ENCODE data around the gene ZNF260. TPM values are rescaled to one million over a fixed set of nuclear protein-coding genes. Genes with fewer than 3 reads are reported as not detected.
A peak's percentile ranks its signal among the peaks of the same experiment; 100 is the strongest.

The ZNF260 gene
- total RNA-seq, result 1 to 10 TPM; 7.2 to 9.1 TPM
- 1 to 10 TPM; 3.5 to 4.1 TPM for polyA plus RNA-seq
- long read RNA-seq, donor 1, partial matches to known transcripts, result 0 of 1 reads
- long read RNA-seq, donor 1, other reads (novel, unspliced or antisense), result 1 of 1 reads
- long read RNA-seq, donor 2, full-length matches to known transcripts, result 3 of 7 reads
- long read RNA-seq, donor 2, partial matches to known transcripts, result 0 of 7 reads
- long read RNA-seq, donor 2, other reads (novel, unspliced or antisense), result 4 of 7 reads

DNA sequence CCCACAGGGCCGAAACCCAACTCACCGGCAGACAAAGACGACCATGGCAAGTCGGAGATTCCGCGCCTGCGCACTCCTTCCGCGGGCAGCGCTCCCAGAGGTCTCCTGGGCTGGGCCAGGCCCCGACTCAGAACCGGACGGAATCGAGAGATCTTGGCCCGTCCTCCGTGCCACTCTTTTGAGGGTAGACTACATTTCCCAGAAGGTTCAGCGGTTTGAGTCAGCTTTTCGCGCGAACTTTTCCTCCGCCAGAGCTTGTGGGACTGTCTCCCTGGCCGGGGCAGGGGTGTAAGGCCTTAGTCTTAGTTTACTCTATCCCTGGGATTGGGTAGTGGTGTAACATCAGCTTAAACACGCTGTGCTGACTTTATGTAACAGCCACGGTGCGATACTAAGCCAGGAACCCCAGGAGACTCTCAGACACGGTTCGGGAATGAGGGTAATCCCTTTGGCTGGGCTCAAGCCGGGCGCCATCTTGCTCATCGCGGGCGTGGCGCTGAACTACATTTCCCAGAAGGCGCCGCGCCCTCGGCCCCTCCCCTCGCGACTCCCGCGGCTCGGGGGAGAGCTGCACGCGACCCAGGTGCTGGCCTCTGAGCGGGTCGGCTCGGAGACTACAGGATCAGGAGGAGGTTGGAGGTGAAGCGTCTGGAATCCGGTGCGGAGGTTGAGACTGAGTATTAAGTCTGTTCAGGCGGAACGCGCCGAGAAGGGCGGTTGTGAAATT lies at the start of gene ZNF260:
Gene ZNF260, minus strand, starts transcription at position 78 of the 727 bp plus-strand sequence. CDS start 13,033 bp downstream, outside the sequence.
- H3K4me3 ChIP-seq (ENCODE audit: low read length in 2 of 2), result peak within 1 kb of the TSS; percentile 55 to 89
- H3K27me3 ChIP-seq (ENCODE audit: control insufficient read depth in 1 of 2, insufficient read depth in 2 of 2, low read length in 1 of 2), result no peaks in the 10 kb centered on the region
- H3K36me3 ChIP-seq (ENCODE audit: control insufficient read depth in 1 of 2, insufficient read depth in 2 of 2, low read length in 1 of 2), result peaks cover 2 to 8% of the 10 kb centered on the region in 2 donors
- peaks cover 5% of the 10 kb centered on the region for H3K9me3 ChIP-seq (ENCODE audit: control insufficient read depth, low read length)
- peak; percentile 100 for ATAC-seq (ENCODE audit: low FRiP score)
- peaks cover 0 to 5% of the 10 kb centered on the region in 2 donors for H3K4me1 ChIP-seq (ENCODE audit: control insufficient read depth in 1 of 2, insufficient read depth in 2 of 2, low read length in 2 of 2)
- 0% methylated on average over 55 of the region's 55 CpGs for WGBS, 2 donors
- H3K27ac ChIP-seq (ENCODE audit: low read depth in 1 of 2, low read length in 2 of 2), result peak within 1 kb of the TSS; percentile 46 to 73
- DNase-seq, result peak; percentile 98 to 99
- intact Hi-C loops (cut with DNase I), result loop anchor here in 1 of 2 donors (5.0 kb wide), 1 partner anchor 319 kb away; no protein-coding TSS in a partner anchor

DNA sequence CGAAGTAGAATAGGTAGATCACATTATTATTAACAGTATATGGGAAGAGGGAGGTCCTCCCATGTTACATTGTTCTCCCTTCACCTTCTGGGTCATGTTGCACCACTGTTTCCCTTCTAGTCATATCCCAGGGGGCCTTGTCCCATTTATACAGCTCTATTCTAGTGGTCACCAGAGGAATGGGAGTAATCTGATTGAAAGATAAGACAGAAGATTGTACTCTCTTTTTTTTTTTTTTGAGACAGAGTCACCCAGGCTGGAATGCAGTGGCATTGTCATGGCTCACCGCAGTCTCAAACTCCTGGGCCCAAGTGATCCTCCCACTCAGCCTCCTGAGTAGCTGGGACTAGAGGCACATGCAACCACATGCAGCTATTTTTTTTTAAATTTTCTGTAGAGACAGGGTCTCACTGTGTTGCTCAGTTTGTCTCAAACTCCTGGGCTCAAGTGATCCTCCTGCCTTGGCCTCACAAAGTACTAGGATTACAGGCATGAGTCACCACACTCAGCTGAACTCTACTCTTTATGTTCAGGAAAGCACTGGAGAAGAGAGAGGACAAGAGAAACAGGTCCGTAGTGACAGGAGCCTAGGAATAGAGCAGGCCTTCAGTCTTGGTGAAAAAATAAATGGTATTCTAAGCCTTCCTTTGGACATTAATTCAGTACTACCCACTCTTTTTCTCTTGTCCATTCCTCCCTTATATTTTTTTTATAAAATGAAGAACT lies 49.4 kb upstream of the ZNF260 start:
- Histone ChIP-seq H3K27me3 (ENCODE audit: control insufficient read depth in 1 of 2, insufficient read depth in 2 of 2, low read length in 1 of 2) (no peaks in the 10 kb centered on the region), H3K36me3 (ENCODE audit: control insufficient read depth in 1 of 2, insufficient read depth in 2 of 2, low read length in 1 of 2) (peaks cover 6 to 8% of the 10 kb centered on the region in 2 donors), H3K27ac (ENCODE audit: low read depth in 1 of 2, low read length in 2 of 2) (no peak overlapping the region), H3K4me1 (ENCODE audit: control insufficient read depth in 1 of 2, insufficient read depth in 2 of 2, low read length in 2 of 2) (no peaks in the 10 kb centered on the region), H3K4me3 (ENCODE audit: low read length in 2 of 2) (no peak overlapping the region), H3K9me3 (ENCODE audit: control insufficient read depth, low read length) (peaks cover 1% of the 10 kb centered on the region)
- ATAC-seq (ENCODE audit: low FRiP score) (no peak), DNase-seq (no peak)
- intact Hi-C loops (cut with DNase I), result no loop called here
- 94 to 98% methylated on average over 3 of the region's 3 CpGs for WGBS, 2 donors

DNA sequence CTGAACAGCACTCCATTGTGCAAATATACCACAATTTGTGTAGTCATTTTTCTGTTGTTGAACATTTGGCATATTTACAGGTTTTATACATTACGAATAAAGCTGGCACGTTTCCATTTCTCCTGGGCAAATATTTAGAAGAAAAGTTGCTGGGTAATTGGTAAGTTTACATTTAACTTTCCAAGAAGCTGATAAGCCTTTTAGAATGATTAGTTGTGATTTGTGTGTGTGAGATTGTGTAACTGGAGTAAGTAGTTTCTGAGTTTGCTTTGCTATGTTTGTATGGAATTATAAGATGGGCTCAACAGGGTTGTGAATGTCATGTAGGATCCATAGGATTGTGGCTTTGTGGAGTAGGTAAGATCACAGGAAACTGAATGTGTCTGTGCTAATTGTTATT lies 46.7 kb upstream of the ZNF260 start:
- DNase-seq, result no peak
- peaks cover 4 to 8% of the 10 kb centered on the region in 2 donors for H3K36me3 ChIP-seq (ENCODE audit: control insufficient read depth in 1 of 2, insufficient read depth in 2 of 2, low read length in 1 of 2)
- no peak overlapping the region for H3K27ac ChIP-seq (ENCODE audit: low read depth in 1 of 2, low read length in 2 of 2)
- H3K4me3 ChIP-seq (ENCODE audit: low read length in 2 of 2), result no peak overlapping the region
- WGBS, 2 donors, result 46 to 52% methylated on average over 2 of the region's 2 CpGs
- no peaks in the 10 kb centered on the region for H3K27me3 ChIP-seq (ENCODE audit: control insufficient read depth in 1 of 2, insufficient read depth in 2 of 2, low read length in 1 of 2)
- H3K4me1 ChIP-seq (ENCODE audit: control insufficient read depth in 1 of 2, insufficient read depth in 2 of 2, low read length in 2 of 2), result no peaks in the 10 kb centered on the region
- H3K9me3 ChIP-seq (ENCODE audit: control insufficient read depth, low read length), result peaks cover 1% of the 10 kb centered on the region
- intact Hi-C loops (cut with DNase I), result no loop called here
- no peak for ATAC-seq (ENCODE audit: low FRiP score)

DNA sequence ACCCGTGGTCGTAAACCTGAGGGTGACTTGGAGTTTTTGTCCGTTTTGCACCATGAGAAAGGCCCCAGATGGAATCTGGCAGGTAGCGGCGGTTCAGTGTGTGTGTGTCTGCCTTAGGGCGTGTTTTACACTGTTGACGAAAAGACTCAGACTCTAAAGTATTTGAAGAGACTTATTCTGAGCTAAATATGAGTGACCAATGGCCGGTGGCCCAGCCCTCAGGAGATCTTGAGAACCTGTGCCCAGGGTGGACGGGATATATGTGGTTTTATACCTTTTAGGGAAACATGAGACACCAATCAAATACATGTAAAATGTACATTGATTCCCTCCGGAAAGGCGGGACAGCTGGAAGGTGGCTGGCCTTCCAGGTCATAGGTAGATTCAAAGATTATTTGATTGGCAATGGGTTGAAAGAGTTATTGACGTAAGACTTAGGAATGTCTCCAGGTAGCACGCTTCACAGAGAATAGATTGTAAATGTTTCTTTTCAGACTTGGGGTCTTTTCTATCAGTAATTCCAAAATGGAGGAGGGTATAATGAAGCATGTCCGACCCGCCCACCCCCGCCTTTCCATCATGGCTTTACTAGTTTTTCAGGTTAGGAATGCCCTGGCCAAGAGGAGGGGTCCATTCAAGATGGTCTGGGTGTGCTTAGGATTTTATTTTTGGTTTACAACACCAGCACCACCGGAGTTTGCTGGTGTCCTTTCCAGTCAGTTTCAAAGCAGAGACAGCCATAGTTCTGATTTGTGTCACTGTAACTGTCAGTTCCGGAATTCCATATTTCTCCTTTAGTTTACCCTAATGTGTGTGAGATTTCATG lies 46.0 kb upstream of the ZNF260 start:
- Histone ChIP-seq H3K9me3 (ENCODE audit: control insufficient read depth, low read length) (peaks cover 1% of the 10 kb centered on the region), H3K36me3 (ENCODE audit: control insufficient read depth in 1 of 2, insufficient read depth in 2 of 2, low read length in 1 of 2) (peaks cover 4 to 10% of the 10 kb centered on the region in 2 donors), H3K4me3 (ENCODE audit: low read length in 2 of 2) (peak overlapping the region; percentile 71 to 77), H3K27me3 (ENCODE audit: control insufficient read depth in 1 of 2, insufficient read depth in 2 of 2, low read length in 1 of 2) (no peaks in the 10 kb centered on the region), H3K4me1 (ENCODE audit: control insufficient read depth in 1 of 2, insufficient read depth in 2 of 2, low read length in 2 of 2) (no peaks in the 10 kb centered on the region), H3K27ac (ENCODE audit: low read depth in 1 of 2, low read length in 2 of 2) (peak overlapping the region in 1 of 2 donors; percentile 2)
- intact Hi-C loops (cut with DNase I), result no loop called here
- DNase-seq (no peak), ATAC-seq (ENCODE audit: low FRiP score) (peak; percentile 37)
- 19% methylated on average over 18 of the region's 18 CpGs for WGBS, 2 donors

DNA sequence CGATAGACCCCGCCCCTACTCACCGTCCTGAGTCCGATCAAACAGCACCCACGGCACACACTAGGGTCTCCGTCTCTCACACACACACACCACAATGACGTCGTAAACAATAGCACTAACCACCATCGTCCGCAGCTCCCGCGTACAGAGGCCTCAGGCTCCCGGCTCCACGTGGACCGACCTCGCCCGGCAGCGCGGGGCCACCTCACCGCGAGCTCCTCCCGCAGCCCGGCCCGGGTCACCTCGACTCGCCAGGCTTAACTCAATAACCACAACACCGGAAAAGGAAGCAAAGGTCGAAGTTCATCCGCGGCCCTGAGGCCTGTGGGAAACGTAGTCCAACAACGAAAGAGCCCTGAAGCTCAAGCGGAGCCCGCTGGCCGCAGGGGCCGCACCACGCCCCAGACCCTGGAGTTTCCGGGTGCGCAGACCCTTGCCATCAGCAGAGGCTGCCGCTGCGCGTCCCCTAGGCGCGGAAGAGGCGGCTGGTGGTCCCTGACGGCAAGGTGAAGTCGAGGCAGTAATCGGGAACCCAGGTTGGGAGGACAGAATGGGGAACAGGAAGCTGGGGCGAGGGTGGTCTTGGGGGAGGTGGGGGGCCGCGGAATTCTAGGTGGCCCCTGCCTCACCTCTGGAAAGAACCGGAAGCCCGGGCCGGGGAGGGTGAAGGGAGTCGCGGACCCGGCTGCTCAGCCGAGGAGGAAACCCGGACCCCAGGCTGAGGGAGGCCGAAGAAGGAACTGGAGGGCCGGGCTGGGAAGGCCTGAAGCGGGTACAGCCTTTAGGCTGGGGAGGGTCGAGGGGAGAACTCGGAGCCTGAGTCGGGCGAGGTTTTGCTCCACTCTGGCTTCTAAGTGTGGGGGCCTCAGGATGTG lies 45.2 kb upstream of the ZNF260 start, which contains the start of gene ZNF529:
Gene ZNF529, minus strand, starts transcription at position 273 of the 875 bp plus-strand sequence. CDS start 946 bp downstream, outside the sequence.
- Histone ChIP-seq H3K27ac (ENCODE audit: low read depth in 1 of 2, low read length in 2 of 2) (peak within 1 kb of the TSS in 1 of 2 donors; percentile 57), H3K27me3 (ENCODE audit: control insufficient read depth in 1 of 2, insufficient read depth in 2 of 2, low read length in 1 of 2) (no peaks in the 10 kb centered on the region), H3K36me3 (ENCODE audit: control insufficient read depth in 1 of 2, insufficient read depth in 2 of 2, low read length in 1 of 2) (peaks cover 10 to 14% of the 10 kb centered on the region in 2 donors), H3K4me1 (ENCODE audit: control insufficient read depth in 1 of 2, insufficient read depth in 2 of 2, low read length in 2 of 2) (no peaks in the 10 kb centered on the region), H3K4me3 (ENCODE audit: low read length in 2 of 2) (peak within 1 kb of the TSS; percentile 71 to 77), H3K9me3 (ENCODE audit: control insufficient read depth, low read length) (peaks cover 3% of the 10 kb centered on the region)
- WGBS, 2 donors, result 0% methylated on average over 66 of the region's 66 CpGs
- intact Hi-C loops (cut with DNase I), result no loop called here
- peak; percentile 97 for ATAC-seq (ENCODE audit: low FRiP score)
- DNase-seq, result peak; percentile 90 to 95

DNA sequence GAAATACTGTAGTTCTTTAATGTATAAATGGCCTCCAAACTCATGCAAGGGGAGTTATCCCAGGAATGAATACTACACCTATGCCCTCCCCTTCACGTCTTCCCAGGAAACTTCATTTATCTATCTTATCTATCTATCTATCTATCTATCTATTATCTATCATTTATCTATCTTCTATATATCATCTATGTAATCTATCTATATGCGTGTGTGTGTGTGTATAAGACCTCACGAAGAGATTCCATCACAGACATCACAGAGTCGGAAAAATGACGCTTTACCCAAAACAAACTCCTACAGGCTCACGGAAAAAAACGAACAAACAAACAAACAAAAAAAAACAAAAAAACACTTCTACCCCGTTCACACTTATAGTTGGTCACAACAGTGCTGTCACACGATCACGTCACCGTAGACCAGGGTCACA lies 44.5 kb upstream of the ZNF260 start:
- H3K36me3 ChIP-seq (ENCODE audit: control insufficient read depth in 1 of 2, insufficient read depth in 2 of 2, low read length in 1 of 2), result peaks cover 10 to 12% of the 10 kb centered on the region in 2 donors
- intact Hi-C loops (cut with DNase I), result no loop called here

DNA sequence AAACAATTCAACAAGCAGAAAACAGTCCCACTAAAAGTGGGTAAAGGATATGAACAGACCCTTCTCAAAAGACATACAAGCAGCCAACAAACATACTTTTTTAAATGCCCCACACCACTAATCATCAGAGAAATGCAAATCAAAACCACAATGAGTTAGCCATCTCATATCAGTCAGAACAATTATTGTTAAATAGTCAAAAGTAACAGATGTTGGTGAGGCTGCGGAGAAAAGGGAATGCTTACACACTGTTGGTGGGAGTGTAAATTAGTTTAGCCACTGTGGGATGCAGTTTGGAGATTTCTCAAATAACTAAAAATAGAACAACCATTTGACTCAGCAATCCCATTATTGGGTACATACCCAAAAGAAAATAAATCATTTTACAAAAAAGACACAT lies 36.3 kb upstream of the ZNF260 start:
- Histone ChIP-seq H3K27me3 (ENCODE audit: control insufficient read depth in 1 of 2, insufficient read depth in 2 of 2, low read length in 1 of 2) (no peaks in the 10 kb centered on the region), H3K36me3 (ENCODE audit: control insufficient read depth in 1 of 2, insufficient read depth in 2 of 2, low read length in 1 of 2) (peaks cover 10 to 11% of the 10 kb centered on the region in 2 donors), H3K27ac (ENCODE audit: low read depth in 1 of 2, low read length in 2 of 2) (no peak overlapping the region), H3K4me3 (ENCODE audit: low read length in 2 of 2) (no peak overlapping the region), H3K9me3 (ENCODE audit: control insufficient read depth, low read length) (peaks cover 18% of the 10 kb centered on the region), H3K4me1 (ENCODE audit: control insufficient read depth in 1 of 2, insufficient read depth in 2 of 2, low read length in 2 of 2) (no peaks in the 10 kb centered on the region)
- ATAC-seq (ENCODE audit: low FRiP score) (no peak), DNase-seq (no peak)
- intact Hi-C loops (cut with DNase I), result no loop called here
- 99 to 100% methylated on average over 1 of the region's 1 CpG for WGBS, 2 donors

More for the DNA sequence above, 44.5 kb upstream of the ZNF260 start:
- H3K27me3 ChIP-seq (ENCODE audit: control insufficient read depth in 1 of 2, insufficient read depth in 2 of 2, low read length in 1 of 2), result no peaks in the 10 kb centered on the region
- DNase-seq (no peak), ATAC-seq (ENCODE audit: low FRiP score) (no peak)
- no peak overlapping the region for H3K27ac ChIP-seq (ENCODE audit: low read depth in 1 of 2, low read length in 2 of 2)
- no peaks in the 10 kb centered on the region for H3K4me1 ChIP-seq (ENCODE audit: control insufficient read depth in 1 of 2, insufficient read depth in 2 of 2, low read length in 2 of 2)
- peak overlapping the region; percentile 41 to 71 for H3K4me3 ChIP-seq (ENCODE audit: low read length in 2 of 2)
- 1% methylated on average over 11 of the region's 11 CpGs for WGBS, 2 donors
- H3K9me3 ChIP-seq (ENCODE audit: control insufficient read depth, low read length), result peaks cover 3% of the 10 kb centered on the region

Data from aorta (tissue), 5 donors.